HG03045 (cell line): ENCODE measurements around the gene TNXB.
A peak's percentile ranks its signal among the peaks of the same experiment; 100 is the strongest.

ENCODE experiments used
- ATAC-seq: cut with Tn5 transposase; IDR thresholded peaks from one replicate; pipeline ENCODE4 v1.9.1; 2021; ENCODE audit warnings: mild to moderate bottlenecking, moderate library complexity; ENCODE audit not compliant: unreplicated experiment

TNXB gene

DNA sequence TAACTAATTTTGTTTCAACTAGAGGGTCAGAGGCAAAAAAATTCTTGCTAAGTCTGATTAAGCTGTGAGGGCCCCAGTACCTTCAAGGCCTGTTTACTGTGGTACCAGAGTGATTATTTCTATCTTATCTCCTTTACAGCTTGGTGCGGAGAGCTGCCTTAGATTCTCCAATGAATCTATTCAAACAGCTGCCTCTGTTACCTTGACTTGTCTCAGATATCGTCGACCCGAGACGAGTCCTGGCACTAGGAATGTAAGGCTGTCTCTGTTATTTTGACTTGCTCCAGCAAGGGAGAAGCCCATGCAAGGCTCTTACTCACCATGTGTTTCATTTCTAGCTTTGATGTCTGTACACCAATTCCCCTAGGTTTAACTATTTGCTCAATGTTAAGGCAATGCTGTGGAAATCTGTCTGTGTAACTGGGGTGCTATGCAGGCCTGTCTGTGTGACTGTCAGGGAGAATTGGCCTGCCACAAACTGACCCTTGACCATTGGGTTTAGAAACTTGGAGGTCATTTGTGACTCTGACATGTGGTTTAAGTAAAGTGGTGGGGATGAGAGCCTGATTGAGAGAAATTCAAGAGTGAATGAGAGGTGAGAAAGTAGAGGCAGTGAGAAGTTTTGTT is 31.4 kb upstream of the TNXB start:
- no peak for ATAC-seq

DNA sequence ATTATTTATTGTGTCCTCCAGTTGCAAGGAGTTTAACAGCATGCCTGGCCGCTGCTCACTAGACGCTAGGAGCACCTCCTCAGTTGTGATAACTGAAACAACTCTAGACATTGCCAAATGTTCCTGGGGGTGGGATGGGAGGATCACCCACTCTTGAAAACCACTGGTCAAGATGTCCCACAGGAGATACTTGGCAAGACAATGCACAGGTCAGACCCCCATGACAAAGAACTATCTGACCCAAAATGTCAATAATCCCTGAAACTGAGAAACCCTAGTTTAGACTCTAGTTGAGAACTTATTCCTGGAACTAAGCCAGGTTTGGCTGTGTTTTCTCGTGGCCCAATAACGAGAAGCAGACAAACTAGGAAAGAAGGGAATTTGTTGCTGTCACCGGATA is 30.5 kb upstream of the TNXB start:
- no peak for ATAC-seq

DNA sequence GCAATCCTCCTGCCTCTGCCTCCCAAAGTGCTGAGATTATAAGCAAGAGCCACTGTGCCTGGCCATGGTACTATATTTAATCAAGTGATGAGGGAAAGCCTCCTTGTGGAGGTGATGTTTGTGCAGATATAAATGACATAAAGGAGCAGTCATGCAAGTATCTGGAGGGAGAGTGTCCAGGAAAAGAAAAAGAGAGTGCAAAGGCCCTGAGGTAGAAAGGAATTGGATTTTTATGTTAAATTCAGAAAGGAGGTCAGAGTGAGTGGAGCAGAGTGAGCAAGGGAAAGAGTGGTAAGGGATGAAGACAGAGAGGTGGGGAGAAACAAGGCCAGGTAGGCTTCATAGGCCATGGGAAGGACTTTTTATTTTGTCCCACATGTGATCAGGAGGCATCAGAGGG is 28.3 kb upstream of the TNXB start:
- ATAC-seq, result no peak

DNA sequence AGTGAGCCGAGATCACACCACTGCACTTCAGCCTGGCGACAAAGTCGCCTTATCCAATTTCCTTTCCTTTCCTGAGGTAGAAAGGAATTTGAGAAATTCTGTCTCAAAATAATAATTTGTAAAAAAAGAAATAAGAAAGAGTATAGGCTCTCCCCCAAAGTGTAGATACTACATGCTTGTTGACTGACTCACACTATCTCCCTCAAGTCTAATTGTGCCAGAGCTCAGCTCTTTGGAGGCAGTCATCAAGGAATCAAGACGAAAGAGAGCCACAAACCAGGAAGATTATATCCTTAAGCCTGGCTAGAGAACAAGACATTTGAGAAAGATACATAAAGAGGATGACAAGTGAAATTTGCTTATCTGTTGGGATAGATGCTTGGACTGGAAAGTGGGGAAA is 24.6 kb upstream of the TNXB start:
- no peak for ATAC-seq

DNA sequence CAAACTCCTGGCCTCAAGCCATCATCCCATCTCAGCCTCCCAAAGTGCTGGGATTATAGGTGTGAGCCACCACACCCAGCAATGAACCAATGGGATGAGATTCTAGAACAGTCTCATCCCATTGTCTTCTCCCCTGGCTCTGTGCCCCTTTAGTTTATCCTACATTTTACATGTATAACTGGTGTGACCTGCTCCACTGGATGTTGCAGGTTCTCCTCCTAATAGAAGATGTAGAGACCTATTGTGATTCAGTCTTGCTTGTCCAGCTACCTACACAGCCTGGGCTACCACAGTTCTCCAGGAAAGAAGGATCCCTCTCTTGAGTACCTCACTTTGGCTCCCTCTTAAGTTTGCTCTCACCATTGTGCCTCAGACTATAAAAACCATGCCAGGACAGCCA is 23.0 kb upstream of the TNXB start:
- ATAC-seq, result no peak

DNA sequence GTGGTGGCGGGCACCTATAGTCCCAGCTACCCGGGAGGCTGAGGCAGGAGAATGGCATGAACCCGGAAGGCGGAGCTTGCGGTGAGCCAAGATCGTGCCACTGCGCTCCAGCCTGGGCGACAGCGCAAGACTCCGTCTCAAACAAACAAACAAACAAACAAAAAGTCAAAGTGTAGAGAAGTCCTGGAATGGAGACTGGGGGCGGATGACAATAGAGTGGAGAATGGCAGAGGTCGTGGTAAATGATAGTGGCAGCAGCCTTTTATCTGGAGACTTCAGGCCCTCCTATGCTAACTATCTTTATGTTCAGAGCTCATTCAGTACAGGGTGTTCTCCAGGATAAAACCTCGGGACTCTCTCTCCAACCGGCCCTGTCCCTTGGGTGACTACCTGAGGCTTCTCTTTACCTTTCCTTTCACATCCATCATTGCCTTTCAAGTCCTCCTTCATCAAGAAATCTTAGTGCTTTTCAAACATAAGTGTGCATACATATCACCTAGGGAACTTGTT is 22.4 kb upstream of the TNXB start:
- no peak for ATAC-seq

DNA sequence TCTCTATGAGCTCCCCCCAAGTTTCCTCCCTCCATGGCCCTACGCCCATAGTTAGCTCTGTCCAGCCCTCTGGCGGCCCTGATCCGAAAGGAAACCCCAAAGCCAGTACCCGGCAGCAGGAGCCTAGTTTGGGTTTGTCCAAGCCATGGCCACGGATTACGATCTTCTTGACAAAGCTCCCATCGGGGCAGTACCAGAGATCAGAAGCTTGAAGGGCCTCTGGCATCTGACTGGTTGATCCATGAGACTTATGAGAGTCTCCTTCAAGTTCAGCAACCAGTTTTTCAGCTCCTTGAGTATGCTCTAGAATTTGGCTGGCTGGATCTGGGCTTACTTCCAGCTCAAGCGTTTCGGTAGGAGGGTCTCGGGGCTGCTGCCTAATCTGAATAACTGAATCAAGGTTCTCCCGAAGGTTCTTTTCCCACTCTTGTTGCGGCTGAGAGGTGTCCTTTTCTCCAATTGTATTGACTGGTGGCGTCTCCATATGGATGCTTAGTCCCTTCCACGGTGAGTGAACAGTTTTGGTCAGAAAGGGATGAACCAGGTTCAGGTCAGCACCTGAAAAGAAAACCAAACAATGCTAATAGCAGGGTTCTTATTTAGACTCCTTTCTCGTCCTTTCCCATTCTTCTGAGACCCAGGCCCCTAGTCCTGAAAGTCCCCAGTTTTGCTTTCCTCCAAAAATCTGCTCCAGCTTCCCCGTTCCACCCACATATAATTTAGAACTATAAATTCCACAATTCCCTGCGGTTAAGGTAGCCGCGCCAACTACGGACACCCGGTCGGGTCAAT is 20.4 kb upstream of the TNXB start:
- no peak for ATAC-seq

DNA sequence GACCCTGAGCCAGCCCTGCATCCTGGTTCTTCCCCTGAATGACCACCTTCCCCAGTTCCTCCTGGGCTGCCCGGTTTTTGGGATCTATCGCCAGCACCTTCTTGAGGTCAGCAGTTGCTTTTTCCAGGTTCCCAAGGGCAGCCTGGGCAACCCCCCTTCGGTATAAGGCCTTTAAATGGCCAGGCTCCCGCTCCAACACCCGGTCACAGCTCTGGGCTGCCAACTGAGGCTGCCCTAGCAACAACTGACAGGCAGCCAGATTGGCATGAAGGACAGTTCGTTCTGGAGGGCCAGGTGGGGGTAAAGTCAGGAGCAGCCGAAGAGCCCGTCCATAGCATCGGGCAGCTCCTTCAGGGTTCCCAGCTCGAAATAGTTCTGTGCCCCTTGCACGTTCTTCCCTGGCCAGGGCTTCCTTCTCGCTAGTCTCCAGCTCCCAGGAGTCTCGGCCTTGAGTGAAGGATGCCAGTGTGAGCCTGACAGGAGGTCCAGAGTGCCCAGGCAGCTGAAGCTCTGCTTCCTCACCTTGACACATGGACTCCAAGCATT is 19.7 kb upstream of the TNXB start:
- ATAC-seq, result no peak

DNA sequence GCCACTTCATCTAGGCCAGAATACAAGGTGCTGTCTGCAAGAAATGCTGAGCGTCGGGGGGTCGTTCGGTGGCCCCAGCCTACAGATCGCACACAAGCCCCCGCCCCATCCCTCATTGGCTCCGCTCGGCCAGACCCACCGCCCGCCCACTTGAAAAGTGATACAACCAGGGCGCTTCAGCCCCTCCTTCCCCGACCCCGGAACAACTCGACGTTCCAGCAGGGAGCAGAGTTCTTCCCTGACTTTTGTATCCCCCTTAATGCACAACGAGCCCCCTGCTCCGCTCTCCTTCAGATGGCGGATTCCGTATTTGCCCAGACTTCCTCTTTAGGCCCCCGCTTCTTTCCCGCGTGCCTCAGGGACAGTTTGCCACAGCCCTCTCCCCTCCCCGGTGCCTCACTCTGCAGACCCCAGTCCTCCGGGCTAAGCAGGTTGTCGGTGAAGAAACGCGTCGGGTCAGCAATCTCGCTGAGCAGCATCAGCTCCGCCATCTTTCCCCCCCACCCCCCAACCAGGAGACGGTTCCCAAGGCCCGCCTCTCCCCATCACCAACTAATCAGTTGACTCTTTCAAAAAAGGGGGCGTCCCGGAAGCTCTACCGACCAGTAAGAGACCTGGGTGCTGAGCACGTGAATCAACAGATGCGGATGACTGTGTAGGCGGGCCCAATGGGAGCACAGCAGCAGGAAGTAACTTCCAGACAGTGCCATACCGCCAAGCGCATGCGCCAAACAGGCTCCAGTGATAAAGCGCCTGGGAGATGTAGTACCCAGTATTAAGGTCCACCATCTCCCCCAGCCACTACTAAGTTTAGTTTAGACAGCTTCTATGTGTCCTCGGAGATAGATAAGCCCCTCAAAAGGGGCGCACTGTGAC is 18.8 kb upstream of the TNXB start, which contains the start of gene ATF6B:
Gene ATF6B (minus strand): TSS at position 530 of the 876 bp plus-strand sequence. CDS start 39 bp downstream, at position 491.
- peak; percentile 87 for ATAC-seq

DNA sequence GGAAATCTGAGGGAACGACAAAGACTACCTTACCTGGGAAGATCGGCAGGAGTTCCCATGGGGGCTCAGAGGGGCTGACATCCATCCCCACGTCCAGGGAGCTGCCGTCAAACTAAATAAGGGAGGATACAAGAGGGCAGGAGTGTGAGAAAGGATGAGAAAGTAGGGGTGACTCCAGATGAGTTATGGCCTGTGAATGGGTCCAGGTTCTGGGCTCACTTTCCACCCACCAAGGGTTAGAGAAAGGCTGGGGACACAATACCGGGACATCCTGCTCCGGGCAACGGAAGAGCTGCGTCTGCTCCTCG is 18.2 kb upstream of the TNXB start:
- ATAC-seq, result no peak

DNA sequence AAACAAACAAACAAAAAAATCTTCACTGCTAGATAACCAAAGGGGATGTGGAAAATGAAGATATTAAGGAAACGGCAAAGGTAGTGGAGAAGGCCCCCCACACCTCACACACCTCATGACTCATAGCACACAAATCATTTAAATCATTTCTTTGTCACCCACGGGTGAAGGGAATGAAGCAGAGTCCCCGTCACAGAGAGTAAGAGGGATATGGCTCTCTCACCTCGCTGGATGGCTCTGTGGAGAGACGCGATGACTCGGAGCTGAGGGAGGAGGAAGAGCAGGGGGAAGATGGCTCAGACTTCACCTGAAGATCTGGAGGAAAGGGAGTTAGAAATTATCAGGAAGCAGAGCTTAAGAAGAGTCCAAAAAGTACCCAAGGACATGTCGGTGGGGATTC is 17.7 kb upstream of the TNXB start:
- ATAC-seq, result no peak

DNA sequence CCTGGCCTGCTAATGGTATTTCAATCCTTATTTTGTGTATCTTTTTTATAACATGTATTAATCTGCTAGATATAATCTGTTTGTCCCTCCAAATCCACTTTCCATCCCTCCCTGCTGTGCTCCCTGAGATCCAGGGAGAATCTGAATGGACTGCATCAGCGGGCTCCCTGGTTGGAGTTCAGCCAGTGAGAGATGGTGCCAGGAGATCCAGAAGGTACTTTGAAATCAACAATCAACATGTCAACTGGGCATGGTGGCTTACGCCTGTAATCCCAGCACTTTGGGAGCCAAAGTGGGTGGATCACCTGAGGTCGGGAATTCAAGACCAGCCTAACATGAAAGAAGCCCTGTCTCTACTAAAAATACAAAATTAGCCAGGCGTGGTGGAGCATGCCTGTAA is 14.5 kb upstream of the TNXB start:
- ATAC-seq, result no peak

DNA sequence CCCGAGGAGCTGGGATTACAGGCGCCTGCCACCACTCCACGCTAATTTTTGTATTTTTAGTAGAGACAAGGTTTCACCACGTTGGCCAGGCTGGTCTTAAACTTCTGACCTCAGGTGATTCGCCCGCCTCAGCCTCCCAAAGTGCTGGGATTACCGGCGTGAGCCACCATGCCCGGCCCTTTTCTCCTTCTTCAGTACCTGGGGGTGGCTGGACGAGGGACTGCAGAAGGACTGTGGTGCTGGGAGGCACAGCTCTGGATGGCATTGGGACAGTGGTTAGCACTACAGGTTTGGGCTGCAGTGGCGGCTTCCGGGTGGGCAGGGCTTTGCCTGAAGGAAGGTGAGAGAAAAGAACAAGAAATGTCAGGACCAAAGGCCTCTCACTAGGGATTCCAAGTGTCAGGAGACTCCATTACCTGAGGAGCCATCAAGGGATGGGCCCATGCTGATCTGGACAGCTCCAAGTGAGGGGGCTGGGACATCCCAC is 11.5 kb upstream of the TNXB start:
- no peak for ATAC-seq

DNA sequence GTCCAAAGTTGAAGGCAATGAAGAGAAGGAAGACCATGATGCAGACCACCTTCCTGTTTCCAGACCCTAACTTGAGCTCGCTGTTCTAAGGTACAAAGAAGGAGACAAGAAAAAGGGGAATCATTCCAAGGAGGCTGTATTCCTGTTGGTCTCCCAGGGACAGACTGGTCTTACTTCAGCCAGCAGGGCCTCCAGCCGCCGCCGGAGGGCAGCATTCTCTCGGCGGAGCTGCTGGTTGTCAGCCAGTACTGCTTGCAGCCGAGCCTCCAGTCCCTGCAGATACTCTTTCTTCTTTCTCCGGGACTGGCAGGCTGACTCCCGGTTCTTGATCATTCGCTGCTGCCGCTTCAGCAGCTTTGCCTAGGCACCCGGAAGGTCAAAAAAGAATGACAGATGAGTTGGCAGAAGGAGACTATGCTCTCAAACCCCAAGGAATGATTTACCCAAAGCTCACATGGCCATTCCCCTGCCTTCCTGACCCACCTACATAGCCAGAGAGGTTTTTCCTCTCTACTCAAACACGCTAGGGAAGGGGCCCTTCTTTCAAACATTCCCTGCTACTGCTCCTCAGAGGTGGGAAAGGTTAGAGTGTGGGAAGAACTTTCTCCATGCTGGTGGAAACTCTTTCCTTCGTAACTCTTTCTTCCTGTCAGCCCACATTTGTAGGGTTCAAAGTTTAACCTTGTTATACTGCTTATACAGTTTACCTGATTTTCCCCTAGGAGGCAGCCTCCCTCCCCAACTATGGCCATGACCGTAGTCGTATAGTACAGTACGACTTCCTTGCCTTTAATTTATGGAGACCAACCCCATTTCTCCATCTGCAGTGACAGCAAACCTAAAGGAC is 9.9 kb upstream of the TNXB start:
- ATAC-seq, result no peak

DNA sequence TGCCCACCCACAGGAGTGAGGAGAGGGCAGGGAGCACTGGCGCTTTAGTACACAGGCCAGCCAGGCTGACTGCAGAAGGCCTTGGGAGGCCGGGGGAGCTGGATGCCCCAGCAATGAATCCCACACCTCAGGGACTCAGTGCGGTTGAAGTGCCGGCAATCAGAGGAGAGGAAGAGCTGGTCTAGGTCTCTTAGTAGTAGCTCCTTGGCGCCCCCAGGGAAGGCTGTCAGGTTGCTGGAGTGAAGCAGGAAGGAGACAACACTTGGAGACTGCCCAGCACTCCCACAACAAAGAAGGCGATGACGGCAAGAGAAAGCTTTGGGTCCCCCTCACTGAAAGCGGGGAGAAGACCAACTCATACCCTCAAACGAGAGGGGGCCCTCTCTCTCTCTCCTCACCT is 8.3 kb upstream of the TNXB start:
- no peak for ATAC-seq

DNA sequence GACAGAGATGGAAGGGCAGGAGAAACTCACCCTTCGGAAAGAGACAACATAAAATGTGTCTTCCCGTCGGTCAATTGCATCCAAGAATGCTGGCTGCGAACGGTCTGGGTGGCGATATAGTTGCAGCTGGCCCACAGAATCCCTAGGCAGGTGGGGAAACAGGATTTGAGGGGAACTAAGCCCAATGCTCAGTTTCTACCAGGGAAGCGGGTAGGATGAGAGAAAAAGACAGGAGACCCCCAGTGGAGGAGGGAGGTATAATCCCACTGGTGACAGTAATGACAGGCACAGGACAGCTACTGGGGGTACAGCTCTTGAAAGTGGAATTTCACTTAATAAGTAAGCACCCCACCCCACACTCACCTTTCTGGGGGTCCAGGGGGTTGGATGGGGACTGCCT is 7.5 kb upstream of the TNXB start:
- no peak for ATAC-seq

DNA sequence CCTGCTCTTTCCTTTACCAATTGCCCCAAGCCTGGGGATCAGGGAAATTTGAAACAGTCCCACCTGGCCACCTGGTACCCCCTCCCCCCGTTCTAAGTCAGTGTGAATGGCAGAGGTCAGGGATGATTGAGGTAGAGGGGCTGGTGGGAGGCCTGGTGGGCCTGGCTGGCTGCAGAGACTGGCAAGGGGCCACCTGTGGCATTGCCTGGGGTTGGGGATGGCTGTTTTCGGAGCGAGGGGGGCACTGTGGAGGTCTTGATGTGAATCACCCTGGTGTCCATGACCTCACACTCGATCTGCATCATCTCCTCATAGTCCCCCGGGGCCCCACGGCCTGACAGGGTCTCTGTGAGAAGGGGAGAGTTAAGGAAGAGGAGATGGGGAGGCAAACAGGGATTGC is 6.5 kb upstream of the TNXB start:
- ATAC-seq, result no peak

DNA sequence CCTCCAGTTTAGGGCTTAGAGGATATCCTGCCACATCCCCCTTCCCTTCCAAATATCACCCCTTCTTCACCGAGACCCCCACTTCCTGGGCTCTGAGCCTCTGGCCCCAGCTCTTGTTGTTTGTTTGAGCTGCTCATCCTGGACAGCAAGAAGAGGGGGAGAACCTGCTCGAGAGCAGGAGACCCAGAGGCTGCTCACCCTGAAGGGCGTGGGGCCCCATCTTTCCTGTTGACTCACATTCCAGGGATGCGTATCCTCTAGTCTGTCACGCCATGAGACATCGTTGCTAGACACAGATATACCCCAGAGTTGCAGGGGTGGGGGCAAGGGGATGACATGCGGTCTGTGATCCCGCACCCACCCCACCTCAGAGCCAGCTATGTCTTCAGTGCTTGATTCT is 5.7 kb upstream of the TNXB start:
- no peak for ATAC-seq

DNA sequence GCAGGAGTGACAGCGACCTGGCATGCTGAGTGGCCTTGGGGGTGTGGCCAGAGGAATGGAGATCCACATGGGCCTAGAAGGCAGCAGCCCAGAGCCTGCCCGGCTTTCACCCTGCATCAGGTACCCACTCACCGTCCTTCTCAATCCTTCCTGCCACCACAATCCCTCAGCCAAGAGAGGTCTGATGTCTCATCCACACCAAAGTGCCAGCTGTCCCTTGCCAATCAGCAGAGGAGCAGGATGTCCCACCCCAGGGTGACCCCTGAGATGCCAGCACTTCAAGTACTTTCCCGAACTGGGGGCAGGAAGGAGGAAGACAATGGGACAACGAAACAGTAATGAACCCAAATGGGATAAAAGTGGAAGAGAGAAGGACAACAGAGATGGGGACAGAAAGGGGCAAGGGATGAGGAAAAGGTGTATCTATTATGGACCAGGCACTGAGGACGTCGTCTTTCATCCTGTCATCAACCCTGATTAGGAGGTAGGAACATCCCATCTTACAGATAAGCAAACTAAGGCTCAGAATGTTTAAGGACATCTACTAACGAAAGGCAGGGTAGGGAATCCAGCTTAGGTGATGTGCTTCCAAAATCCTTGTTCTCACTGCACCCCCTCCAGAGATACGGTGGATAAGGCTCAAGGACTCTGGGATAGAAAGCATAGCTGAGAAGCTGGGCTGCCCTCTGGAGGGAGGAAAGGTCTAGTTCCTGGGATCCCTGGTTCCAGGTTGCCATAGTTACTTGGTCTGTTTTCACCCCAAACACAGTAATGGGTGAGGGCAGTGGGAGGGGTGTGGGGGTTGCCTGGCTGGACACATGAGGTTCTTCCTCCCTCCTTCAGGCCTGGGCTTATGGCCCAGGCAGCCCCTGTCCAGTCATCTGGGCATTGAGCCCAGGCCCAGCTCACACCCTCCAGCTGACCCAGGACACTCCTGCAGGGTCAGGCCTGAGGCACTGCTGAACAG is 4.5 kb upstream of the TNXB start:
- no peak for ATAC-seq
